ENCODE results near the gene RBP3.

Gene RBP3

DNA sequence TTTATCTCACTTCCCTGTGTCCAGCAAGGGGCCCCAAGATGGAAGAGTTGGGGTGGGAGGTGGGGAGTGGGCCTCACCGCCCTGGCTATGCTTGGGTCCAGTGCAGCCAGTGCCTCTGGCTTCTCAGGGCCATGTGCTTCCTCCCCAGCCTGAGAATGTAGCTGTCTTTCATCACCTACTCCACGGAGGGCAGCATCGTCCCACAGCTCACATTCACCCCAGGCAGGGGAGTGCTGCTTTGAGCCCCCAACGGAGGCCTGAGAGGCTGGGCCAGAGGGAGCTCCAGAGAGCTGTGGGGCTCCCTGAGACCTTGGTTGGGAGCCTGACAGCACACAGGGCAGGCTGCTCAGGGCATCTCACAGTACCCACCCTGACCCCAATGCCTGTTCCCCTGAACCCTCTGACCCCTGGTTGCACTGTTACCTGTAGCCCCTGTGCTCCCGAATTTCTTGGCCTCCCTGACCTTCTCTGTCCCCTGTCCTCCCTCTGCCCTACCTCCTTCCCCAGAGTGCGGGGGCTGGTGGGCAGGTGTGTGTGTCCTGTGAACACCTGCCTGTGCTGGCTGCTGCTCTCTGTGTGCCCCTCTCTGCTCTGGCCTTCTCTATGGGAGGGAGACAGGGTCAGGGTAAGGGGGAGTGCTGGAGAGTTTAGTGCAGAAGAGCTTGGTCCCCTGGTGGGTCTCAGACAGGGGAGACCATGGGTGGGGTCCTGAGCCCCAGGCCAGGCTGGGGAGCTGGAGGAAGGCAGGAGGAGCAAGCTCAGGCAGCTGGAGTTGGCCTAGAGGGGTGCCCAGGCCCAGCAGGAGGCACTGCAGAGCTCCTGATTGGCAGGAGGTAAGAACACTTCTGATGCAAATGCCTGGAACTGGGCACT is 55.5 kb downstream of the RBP3 start:
- no peak for DNase-seq

GRCh38 chr10:47404446-47404845 is 56.3 kb downstream of the RBP3 start:
- DNase-seq, result no peak

DNA sequence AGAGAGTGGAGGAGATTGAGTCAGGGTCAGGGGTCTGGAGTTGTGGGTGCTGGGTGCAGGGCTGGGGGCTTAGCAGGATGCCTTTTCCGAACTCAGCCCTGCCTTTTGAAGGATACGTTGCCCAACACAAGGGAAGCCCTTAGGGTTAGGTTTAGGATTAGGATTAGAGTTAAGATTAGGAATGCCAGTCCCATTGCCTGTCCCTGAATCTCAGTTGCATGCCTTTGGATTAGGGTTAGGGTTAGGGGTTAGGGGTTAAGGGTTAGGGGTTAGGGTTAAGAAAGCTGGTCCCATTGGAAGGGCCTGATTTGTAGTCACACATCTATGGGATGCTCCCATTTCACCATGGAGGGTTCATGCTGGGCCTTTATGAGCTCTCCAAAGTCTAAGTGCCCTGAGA is 56.8 kb downstream of the RBP3 start:
- no peak for DNase-seq

DNA sequence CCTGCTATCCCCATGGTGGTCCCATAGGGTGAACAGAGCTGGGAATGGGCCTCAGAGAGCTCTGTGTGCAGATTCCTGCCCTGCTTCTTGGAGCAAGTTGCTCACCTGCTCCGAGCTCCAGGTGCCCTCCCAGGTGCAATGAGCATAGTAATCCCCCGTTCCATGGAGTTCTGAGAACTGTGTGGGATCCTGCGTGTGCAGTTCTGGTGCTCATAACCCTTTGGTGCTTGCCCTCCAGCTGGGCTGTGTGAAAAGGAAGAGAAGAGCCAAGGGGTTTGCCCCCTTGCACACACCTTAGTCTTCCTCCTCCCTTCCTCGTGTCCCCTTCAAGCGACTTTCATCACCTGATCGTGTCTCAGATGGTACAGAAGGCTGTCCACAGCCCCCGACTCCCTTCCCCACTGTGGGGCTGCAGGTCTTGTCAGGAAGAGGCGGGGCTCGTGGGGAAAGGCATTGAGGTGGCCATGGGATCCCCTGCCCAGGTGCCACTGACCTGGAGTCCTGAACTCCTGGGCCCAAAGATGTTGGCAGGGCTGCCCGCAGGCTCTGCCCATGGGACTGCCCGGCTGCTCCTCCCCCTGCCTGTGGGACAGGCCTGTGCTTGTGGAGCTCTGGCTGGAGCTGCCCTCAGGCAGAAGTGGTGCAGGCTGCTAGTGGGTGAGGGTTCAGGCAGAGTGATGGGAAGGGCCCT is 57.8 kb downstream of the RBP3 start:
- DNase-seq, result no peak

GRCh38 chr10:47406548-47406869 is 58.3 kb downstream of the RBP3 start:
- no peak for DNase-seq

- DNase-seq, result no peak
Measured at GRCh38 chr10:47406870-47407691, 58.9 kb downstream of the RBP3 start.
